Measurements from ENCODE around the gene LHX3.

LHX3 gene

GRCh38 chr9:136201174-136201573, 3.8 kb downstream of the LHX3 start:
- TF ChIP-seq CTCF (IDR thresholded peaks at IDR 0.05; ENCODE audit: low read length, missing control alignments), result no peak
- H3K4me3 ChIP-seq (replicated peaks; ENCODE audit: low read depth, low read length), result no peak overlapping the region
- no peak for DNase-seq (ENCODE audit: low read depth)

GRCh38 chr9:136200424-136200823, 4.5 kb downstream of the LHX3 start:
- no peak for DNase-seq (ENCODE audit: low read depth)
- TF ChIP-seq CTCF (IDR thresholded peaks at IDR 0.05; ENCODE audit: low read length, missing control alignments), result no peak
- H3K4me3 ChIP-seq (replicated peaks; ENCODE audit: low read depth, low read length), result no peak overlapping the region

GRCh38 chr9:136199391-136200288, 5.3 kb downstream of the LHX3 start:
- H3K4me3 ChIP-seq (replicated peaks; ENCODE audit: low read depth, low read length), result no peak overlapping the region
- no peak for TF ChIP-seq CTCF (IDR thresholded peaks at IDR 0.05; ENCODE audit: low read length, missing control alignments)
- DNase-seq (ENCODE audit: low read depth), result no peak

- DNase-seq (ENCODE audit: low read depth), result peak; percentile 12
Measured at GRCh38 chr9:136198605-136199083, 6.3 kb downstream of the LHX3 start.

GRCh38 chr9:136197930-136198604, 6.9 kb downstream of the LHX3 start:
- TF ChIP-seq CTCF (IDR thresholded peaks at IDR 0.05; ENCODE audit: low read length, missing control alignments), result no peak

More at GRCh38 chr9:136198605-136199083, 6.3 kb downstream of the LHX3 start:
- TF ChIP-seq CTCF (IDR thresholded peaks at IDR 0.05; ENCODE audit: low read length, missing control alignments), result no peak
- no peak overlapping the region for H3K4me3 ChIP-seq (replicated peaks; ENCODE audit: low read depth, low read length)

GRCh38 chr9:136197084-136197875, 7.6 kb downstream of the LHX3 start:
- DNase-seq (ENCODE audit: low read depth), result no peak
- no peak overlapping the region for H3K4me3 ChIP-seq (replicated peaks; ENCODE audit: low read depth, low read length)
- no peak for TF ChIP-seq CTCF (IDR thresholded peaks at IDR 0.05; ENCODE audit: low read length, missing control alignments)

More at GRCh38 chr9:136197930-136198604, 6.9 kb downstream of the LHX3 start:
- no peak overlapping the region for H3K4me3 ChIP-seq (replicated peaks; ENCODE audit: low read depth, low read length)
- no peak for DNase-seq (ENCODE audit: low read depth)

All from fibroblast of pulmonary artery (primary cell).